Measurements from ENCODE around the gene EDDM13. TPM values are rescaled to one million over a fixed set of nuclear protein-coding genes. Genes with fewer than 3 reads are reported as not detected.

The EDDM13 gene
- total and polyA plus RNA-seq, 7 experiments from 2014 or later = 1.3 to 3.0 TPM; not detected in 5

DNA sequence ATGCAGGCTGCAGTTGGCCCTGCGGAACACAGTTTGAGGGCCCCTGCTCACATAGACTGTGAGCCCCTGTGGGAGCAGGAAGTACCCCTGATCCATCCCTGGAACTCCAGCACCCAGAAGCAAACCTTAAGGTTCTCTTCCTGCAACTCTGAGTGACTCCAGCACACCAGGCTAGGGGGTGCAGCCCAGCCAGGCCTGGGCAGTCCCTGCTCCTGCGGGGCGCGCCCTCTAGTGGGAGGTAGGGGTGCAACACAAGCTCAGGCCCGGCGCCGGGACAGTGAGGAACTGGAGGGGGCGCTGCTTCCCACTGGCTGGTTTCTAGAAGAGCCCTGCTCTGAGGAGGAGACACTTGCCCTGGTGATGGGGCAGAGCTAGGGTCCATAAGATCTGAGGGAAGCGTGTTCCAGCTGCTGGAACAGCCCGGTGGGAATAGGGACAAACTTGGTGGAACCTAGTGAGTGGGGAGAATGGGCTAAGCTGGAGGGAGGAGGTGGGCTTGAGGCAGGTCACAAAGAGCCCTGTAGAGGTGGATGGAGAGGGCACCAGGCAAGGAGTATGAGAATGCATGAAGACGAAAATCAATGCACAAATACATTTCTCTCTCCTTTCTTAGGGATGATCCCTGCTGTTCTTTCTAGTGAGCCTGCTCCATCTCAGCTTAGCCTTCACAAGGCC, 37.1 kb downstream of the EDDM13 start:
- CTCF ChIA-PET = no interaction called here
- POLR2A ChIA-PET = no interaction called here
- intact Hi-C loops (cut with micrococcal nuclease) = loop anchor here (10.0 kb wide), 4 partner anchors 655 to 1845 kb away; partner anchors contain the start of genes U2AF2 (in 1 of the 2), ZNF329 (in 1 of the 2), ZNF416 (in 1 of the 2) and ZNF772 (in 1 of the 2)
- Mint-ChIP-seq H3K9me3 (no peaks in the 10 kb centered on the region), H3K27me3 (no peaks in the 10 kb centered on the region), H3K36me3 (peaks cover 17 to 43% (median 33%) of the 10 kb centered on the region in 5 donors), H3K4me3 (no peak overlapping the region), H3K27ac (peak overlapping the region in 2 of 9 donors; percentile 62 to 67), H3K4me1 (peaks cover 15 to 34% (median 28%) of the 10 kb centered on the region in 7 donors)
- DNase-seq = peak in 8 of 9 donors; percentile 17 to 58 (median 32)
- no peak overlapping the region for H3K4me3 ChIP-seq (ENCODE audit: low read length)
- no peaks in the 10 kb centered on the region for H3K27me3 ChIP-seq (ENCODE audit: control insufficient read depth in 2 of 2, insufficient read depth in 2 of 2, low read length in 2 of 2)
- H3K9me3 ChIP-seq (ENCODE audit: control insufficient read depth in 2 of 3, low read length in 3 of 3) = no peaks in the 10 kb centered on the region
- H3K4me1 ChIP-seq (ENCODE audit: control insufficient read depth in 2 of 2, insufficient read depth in 2 of 2, low read length in 2 of 2) = peaks cover 0 to 6% of the 10 kb centered on the region in 2 donors
- H3K27ac ChIP-seq (ENCODE audit: low read depth, low read length) = no peak overlapping the region
- H3K36me3 ChIP-seq (ENCODE audit: control insufficient read depth in 2 of 3, insufficient read depth in 3 of 3, low read length in 3 of 3) = peaks cover 0 to 11% (median 0%) of the 10 kb centered on the region in 3 experiments
- ATAC-seq = peak; percentile 71

- CTCF ChIA-PET = no interaction called here
- POLR2A ChIA-PET = no interaction called here
Measured at GRCh38 chr19:56310462-56310861, 37.9 kb downstream of the EDDM13 start.

DNA sequence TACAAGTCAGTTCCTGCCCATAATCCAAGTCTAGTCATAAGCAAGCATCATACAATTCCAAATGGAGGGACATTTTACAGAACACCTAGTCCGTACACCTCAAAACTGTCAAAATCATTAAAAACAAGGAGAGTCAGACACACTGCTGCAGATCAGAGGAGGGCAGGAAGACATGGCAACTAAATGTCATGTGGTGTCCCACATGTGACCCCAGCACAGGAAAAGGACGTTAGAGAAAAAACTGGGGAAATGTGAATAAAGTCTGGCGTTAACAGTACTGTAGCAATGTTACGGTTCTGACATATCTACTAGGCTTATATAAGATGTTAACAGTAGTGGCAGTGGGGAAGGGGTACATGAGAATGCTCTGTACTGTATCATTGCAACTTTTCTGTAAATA, 39.8 kb downstream of the EDDM13 start:
- peaks cover 15 to 41% (median 27%) of the 10 kb centered on the region in 7 donors for H3K4me1 Mint-ChIP-seq
- no peak for DNase-seq

More at GRCh38 chr19:56310462-56310861, 37.9 kb downstream of the EDDM13 start:
- H3K9me3 ChIP-seq (ENCODE audit: control insufficient read depth in 2 of 3, low read length in 3 of 3) = no peaks in the 10 kb centered on the region
- no peak overlapping the region for H3K27ac ChIP-seq (ENCODE audit: low read depth, low read length)
- peaks cover 1 to 7% of the 10 kb centered on the region in 2 donors for H3K4me1 ChIP-seq (ENCODE audit: control insufficient read depth in 2 of 2, insufficient read depth in 2 of 2, low read length in 2 of 2)
- Mint-ChIP-seq H3K4me3 (no peak overlapping the region), H3K4me1 (peaks cover 15 to 35% (median 25%) of the 10 kb centered on the region in 7 donors), H3K9me3 (no peaks in the 10 kb centered on the region), H3K36me3 (peaks cover 12 to 34% (median 27%) of the 10 kb centered on the region in 5 donors), H3K27me3 (no peaks in the 10 kb centered on the region), H3K27ac (no peak overlapping the region)
- no peak overlapping the region for H3K4me3 ChIP-seq (ENCODE audit: low read length)
- H3K27me3 ChIP-seq (ENCODE audit: control insufficient read depth in 2 of 2, insufficient read depth in 2 of 2, low read length in 2 of 2) = no peaks in the 10 kb centered on the region
- peaks cover 0 to 7% (median 0%) of the 10 kb centered on the region in 3 experiments for H3K36me3 ChIP-seq (ENCODE audit: control insufficient read depth in 2 of 3, insufficient read depth in 3 of 3, low read length in 3 of 3)
- DNase-seq (no peak), ATAC-seq (no peak)
- intact Hi-C loops (cut with micrococcal nuclease) = loop anchor here (10.0 kb wide), 4 partner anchors 656 to 1844 kb away; partner anchors contain the start of genes U2AF2 (in 1 of the 2), ZNF329 (in 1 of the 2), ZNF416 (in 1 of the 2) and ZNF772 (in 1 of the 2)

DNA sequence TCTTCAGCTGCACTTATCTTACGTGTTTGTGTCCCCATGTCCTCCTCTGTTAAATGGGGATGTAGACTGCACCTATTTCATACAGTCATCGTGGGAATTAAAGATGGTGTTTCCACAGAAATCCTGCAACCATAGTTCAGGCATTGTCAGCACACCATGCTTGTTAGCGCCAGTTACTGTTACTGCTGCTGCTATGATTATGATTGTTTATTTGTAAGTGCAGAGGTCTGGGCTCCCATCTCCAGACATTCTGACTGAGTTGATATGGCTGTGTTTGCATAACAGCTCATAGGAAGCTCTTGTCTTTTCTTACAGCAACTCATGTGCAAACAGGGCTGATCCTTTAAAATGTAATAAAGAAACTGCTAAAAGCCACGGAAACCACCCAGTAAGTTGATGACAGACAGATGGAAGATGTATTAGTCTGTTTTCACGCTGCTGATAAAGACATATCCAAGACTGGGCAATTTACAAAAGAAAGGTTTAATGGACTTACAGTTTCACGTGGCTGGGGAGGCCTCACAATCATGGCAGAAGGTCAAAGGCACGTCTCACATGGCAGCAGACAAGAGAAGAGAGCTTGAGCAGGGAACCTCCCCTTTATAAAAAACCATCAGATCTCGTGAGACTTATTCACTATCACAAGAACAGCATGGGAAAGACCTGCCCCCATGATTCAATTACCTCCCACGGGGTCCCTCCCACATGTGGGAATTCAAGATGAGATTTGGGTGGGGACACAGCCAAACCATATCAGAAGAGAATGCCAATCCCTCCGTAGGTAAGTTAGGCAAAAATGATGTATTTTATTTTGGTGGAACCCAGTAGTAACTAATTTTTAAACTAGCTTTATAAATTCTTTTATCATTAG, 40.5 kb downstream of the EDDM13 start:
- Mint-ChIP-seq H3K4me1 (peaks cover 15 to 41% (median 27%) of the 10 kb centered on the region in 7 donors), H3K27ac (peak overlapping the region; percentile 95 to 100 (median 99)), H3K27me3 (no peaks in the 10 kb centered on the region), H3K36me3 (peaks cover 10 to 28% (median 24%) of the 10 kb centered on the region in 5 donors), H3K9me3 (no peaks in the 10 kb centered on the region), H3K4me3 (peak overlapping the region; percentile 68 to 99 (median 95))
- intact Hi-C loops (cut with micrococcal nuclease) = loop anchor here (10.0 kb wide), 4 partner anchors 658 to 1842 kb away; partner anchors contain the start of genes U2AF2 (in 1 of the 2), ZNF329 (in 1 of the 2), ZNF416 (in 1 of the 2) and ZNF772 (in 1 of the 2)
- no peaks in the 10 kb centered on the region for H3K27me3 ChIP-seq (ENCODE audit: control insufficient read depth in 2 of 2, insufficient read depth in 2 of 2, low read length in 2 of 2)
- no peaks in the 10 kb centered on the region for H3K36me3 ChIP-seq (ENCODE audit: control insufficient read depth in 2 of 3, insufficient read depth in 3 of 3, low read length in 3 of 3)
- H3K9me3 ChIP-seq (ENCODE audit: control insufficient read depth in 2 of 3, low read length in 3 of 3) = no peaks in the 10 kb centered on the region
- peaks cover 4 to 10% of the 10 kb centered on the region in 2 donors for H3K4me1 ChIP-seq (ENCODE audit: control insufficient read depth in 2 of 2, insufficient read depth in 2 of 2, low read length in 2 of 2)
- H3K4me3 ChIP-seq (ENCODE audit: low read length) = no peak overlapping the region
- H3K27ac ChIP-seq (ENCODE audit: low read depth, low read length) = no peak overlapping the region
- no peak for DNase-seq
- no peak for ATAC-seq
- ChIA-PET CTCF (no interaction called here), POLR2A (interaction anchor here (0.9 kb wide), 1 partner anchor 191 kb away, joined by 3 read pairs; no protein-coding TSS in a partner anchor)

More for the DNA sequence above, 39.8 kb downstream of the EDDM13 start:
- Histone ChIP-seq H3K36me3 (ENCODE audit: control insufficient read depth in 2 of 3, insufficient read depth in 3 of 3, low read length in 3 of 3) (no peaks in the 10 kb centered on the region), H3K4me1 (ENCODE audit: control insufficient read depth in 2 of 2, insufficient read depth in 2 of 2, low read length in 2 of 2) (peaks cover 4 to 10% of the 10 kb centered on the region in 2 donors), H3K27me3 (ENCODE audit: control insufficient read depth in 2 of 2, insufficient read depth in 2 of 2, low read length in 2 of 2) (no peaks in the 10 kb centered on the region), H3K27ac (ENCODE audit: low read depth, low read length) (no peak overlapping the region), H3K4me3 (ENCODE audit: low read length) (no peak overlapping the region), H3K9me3 (ENCODE audit: control insufficient read depth in 2 of 3, low read length in 3 of 3) (no peaks in the 10 kb centered on the region)
- intact Hi-C loops (cut with micrococcal nuclease) = loop anchor here (10.0 kb wide), 4 partner anchors 658 to 1842 kb away; partner anchors contain the start of genes U2AF2 (in 1 of the 2), ZNF329 (in 1 of the 2), ZNF416 (in 1 of the 2) and ZNF772 (in 1 of the 2)
- ATAC-seq = no peak
- H3K27me3 Mint-ChIP-seq = no peaks in the 10 kb centered on the region
- POLR2A ChIA-PET = no interaction called here
- CTCF ChIA-PET = no interaction called here
- H3K36me3 Mint-ChIP-seq = peaks cover 10 to 28% (median 24%) of the 10 kb centered on the region in 5 donors
- H3K27ac Mint-ChIP-seq = peak overlapping the region in 4 of 9 donors; percentile 15 to 84 (median 48)
- no peaks in the 10 kb centered on the region for H3K9me3 Mint-ChIP-seq
- H3K4me3 Mint-ChIP-seq = peak overlapping the region in 6 of 10 donors; percentile 8 to 45 (median 26)

DNA sequence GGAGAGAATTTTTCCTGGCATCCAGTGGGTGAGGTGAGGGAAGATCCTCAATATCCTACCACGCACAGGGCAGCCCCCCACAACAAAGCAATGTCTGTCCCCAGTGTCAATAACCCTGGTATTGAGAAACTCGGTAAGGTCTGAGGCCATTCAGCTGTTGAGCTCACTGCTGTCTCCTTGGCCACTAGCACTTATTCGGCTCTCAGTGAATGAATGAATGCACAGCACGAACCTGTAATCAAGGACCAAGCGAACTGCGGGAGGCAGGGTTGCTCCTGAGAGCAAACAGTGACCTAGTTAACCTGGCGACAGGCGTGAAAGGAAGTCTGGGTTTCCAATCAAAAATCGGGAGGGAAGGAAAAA, 41.5 kb downstream of the EDDM13 start:
- H3K4me3 Mint-ChIP-seq = peak overlapping the region; percentile 79 to 100 (median 96)
- Histone ChIP-seq H3K4me1 (ENCODE audit: control insufficient read depth in 2 of 2, insufficient read depth in 2 of 2, low read length in 2 of 2) (peaks cover 4 to 10% of the 10 kb centered on the region in 2 donors), H3K27ac (ENCODE audit: low read depth, low read length) (peak overlapping the region; percentile 97), H3K36me3 (ENCODE audit: control insufficient read depth in 2 of 3, insufficient read depth in 3 of 3, low read length in 3 of 3) (no peaks in the 10 kb centered on the region), H3K4me3 (ENCODE audit: low read length) (peak overlapping the region; percentile 86), H3K9me3 (ENCODE audit: control insufficient read depth in 2 of 3, low read length in 3 of 3) (no peaks in the 10 kb centered on the region), H3K27me3 (ENCODE audit: control insufficient read depth in 2 of 2, insufficient read depth in 2 of 2, low read length in 2 of 2) (no peaks in the 10 kb centered on the region)
- DNase-seq (no peak), ATAC-seq (no peak)
- peaks cover 13 to 41% (median 26%) of the 10 kb centered on the region in 7 donors for H3K4me1 Mint-ChIP-seq
- no peaks in the 10 kb centered on the region for H3K27me3 Mint-ChIP-seq
- intact Hi-C loops (cut with micrococcal nuclease) = loop anchor here (1.0 to 10.0 kb wide), 10 partner anchors 90 to 1841 kb away; partner anchors contain the start of genes ZNF583 (in 2 of the 2), ZNF787 (in 2 of the 2), EPN1 (in 1 of the 2) and U2AF2 (in 1 of the 2)
- H3K27ac Mint-ChIP-seq = peak overlapping the region; percentile 95 to 100 (median 99)
- POLR2A ChIA-PET = interaction anchor here (0.6 to 1.9 kb wide), 6 partner anchors 12 to 710 kb away, joined by 3 to 5 read pairs (median 4); partner anchors contain the start of gene ZNF583
- H3K36me3 Mint-ChIP-seq = peaks cover 4 to 22% (median 17%) of the 10 kb centered on the region in 5 donors
- H3K9me3 Mint-ChIP-seq = no peaks in the 10 kb centered on the region
- CTCF ChIA-PET = interaction anchor here (1.0 kb wide), 2 partner anchors 38 to 250 kb away, joined by 3 read pairs; no protein-coding TSS in a partner anchor

Measured in naive thymus-derived CD4-positive, alpha-beta T cell (primary cell).